ENCODE data around the gene APBB1. TPM values are rescaled to one million over a fixed set of nuclear protein-coding genes. Genes with fewer than 3 reads are reported as not detected.
A peak's percentile ranks its signal among the peaks of the same experiment; 100 is the strongest.

The APBB1 gene
- polyA plus RNA-seq, 1 experiment, result 62.5 TPM

DNA sequence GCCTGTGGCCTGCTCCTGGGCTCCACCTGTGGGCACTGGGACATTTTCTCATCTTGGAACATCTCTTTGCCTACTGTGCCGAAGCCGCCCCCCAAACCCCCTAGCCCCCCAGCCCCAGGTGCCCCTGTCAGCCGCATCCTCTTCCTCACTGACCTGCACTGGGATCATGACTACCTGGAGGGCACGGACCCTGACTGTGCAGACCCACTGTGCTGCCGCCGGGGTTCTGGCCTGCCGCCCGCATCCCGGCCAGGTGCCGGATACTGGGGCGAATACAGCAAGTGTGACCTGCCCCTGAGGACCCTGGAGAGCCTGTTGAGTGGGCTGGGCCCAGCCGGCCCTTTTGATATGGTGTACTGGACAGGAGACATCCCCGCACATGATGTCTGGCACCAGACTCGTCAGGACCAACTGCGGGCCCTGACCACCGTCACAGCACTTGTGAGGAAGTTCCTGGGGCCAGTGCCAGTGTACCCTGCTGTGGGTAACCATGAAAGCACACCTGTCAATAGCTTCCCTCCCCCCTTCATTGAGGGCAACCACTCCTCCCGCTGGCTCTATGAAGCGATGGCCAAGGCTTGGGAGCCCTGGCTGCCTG, 27.3 kb downstream of the APBB1 start:
- Histone ChIP-seq H3K36me3 (ENCODE audit: control insufficient read depth, insufficient read depth, low read length) (peaks cover 7% of the 10 kb centered on the region), H3K27me3 (ENCODE audit: control insufficient read depth, insufficient read depth, low read length) (no peaks in the 10 kb centered on the region), H3K4me3 (ENCODE audit: low read depth, low read length) (peak overlapping the region; percentile 76; the same call in 1 of the 2 replicates)
- no peak for TF ChIP-seq CTCF (IDR thresholded peaks at IDR 0.05; ENCODE audit: insufficient read depth, low read depth, low read length)
- ChIA-PET POLR2A (no interaction called here), CTCF (interaction anchor here (2.0 to 7.0 kb wide), 2 partner anchors 13 to 48 kb away, joined by 12 to 35 read pairs; partner anchors contain the start of gene HPX)
- no peak for DNase-seq (ENCODE audit: low read depth)

GRCh38 chr11:6390718-6391469, 28.0 kb downstream of the APBB1 start:
- no peaks in the 10 kb centered on the region for H3K27me3 ChIP-seq (ENCODE audit: control insufficient read depth, insufficient read depth, low read length)
- ChIA-PET POLR2A (interaction anchor here (0.7 kb wide), 1 partner anchor 26 kb away, joined by 4 read pairs; no protein-coding TSS in a partner anchor), CTCF (interaction anchor here (1.0 to 7.0 kb wide), 5 partner anchors 12 to 115 kb away, joined by 4 to 35 read pairs (median 6); partner anchors contain the start of gene HPX)
- peaks cover 7% of the 10 kb centered on the region for H3K36me3 ChIP-seq (ENCODE audit: control insufficient read depth, insufficient read depth, low read length)
- TF ChIP-seq CTCF (IDR thresholded peaks at IDR 0.05; ENCODE audit: insufficient read depth, low read depth, low read length), result no peak
- H3K4me3 ChIP-seq (ENCODE audit: low read depth, low read length), result peak overlapping the region; percentile 76
- DNase-seq (ENCODE audit: low read depth), result no peak

GRCh38 chr11:6389905-6390717, 28.8 kb downstream of the APBB1 start, which contains the start of gene SMPD1:
Gene SMPD1, plus strand, starts transcription at chr11:6390474. Its CDS starts 125 bp downstream, at chr11:6390599.
- ChIA-PET POLR2A (interaction anchor here (0.6 to 0.7 kb wide), 4 partner anchors 13 to 33 kb away, joined by 3 to 5 read pairs (median 4); no protein-coding TSS in a partner anchor), CTCF (interaction anchor here (0.6 to 7.0 kb wide), 6 partner anchors 11 to 275 kb away, joined by 3 to 35 read pairs (median 6); partner anchors contain the start of gene HPX)
- Histone ChIP-seq H3K27me3 (ENCODE audit: control insufficient read depth, insufficient read depth, low read length) (no peaks in the 10 kb centered on the region), H3K36me3 (ENCODE audit: control insufficient read depth, insufficient read depth, low read length) (peaks cover 5% of the 10 kb centered on the region), H3K4me3 (ENCODE audit: low read depth, low read length) (peak within 1 kb of the TSS; percentile 76)
- peak; percentile 34 for DNase-seq (ENCODE audit: low read depth)
- no peak for TF ChIP-seq CTCF (IDR thresholded peaks at IDR 0.05; ENCODE audit: insufficient read depth, low read depth, low read length)

GRCh38 chr11:6388748-6389147, 30.1 kb downstream of the APBB1 start:
- Histone ChIP-seq H3K27me3 (ENCODE audit: control insufficient read depth, insufficient read depth, low read length) (0 out of 2 replicates have a peak, but pooled peaks cover 2% of the 10 kb centered on the region), H3K4me3 (ENCODE audit: low read depth, low read length) (no peak overlapping the region), H3K36me3 (ENCODE audit: control insufficient read depth, insufficient read depth, low read length) (no peaks in the 10 kb centered on the region; the same call in 1 of the 2 replicates)
- CTCF ChIA-PET, result interaction anchor here (2.8 to 7.0 kb wide), 2 partner anchors 10 to 51 kb away, joined by 31 to 35 read pairs; partner anchors contain the start of gene HPX
- POLR2A ChIA-PET, result interaction anchor here (0.6 to 0.8 kb wide), 2 partner anchors 17 to 202 kb away, joined by 3 read pairs; no protein-coding TSS in a partner anchor
- no peak for TF ChIP-seq CTCF (IDR thresholded peaks at IDR 0.05; ENCODE audit: insufficient read depth, low read depth, low read length)
- DNase-seq (ENCODE audit: low read depth), result no peak

Data from BJ (cell line).